Panc1 (cell line): Measurements from ENCODE around the gene TMEM81. TPM values are rescaled to one million over a fixed set of nuclear protein-coding genes. Genes with fewer than 3 reads are reported as not detected.

Source experiments
- ATAC-seq: fragments of 200-7000 bp; cut with Tn5 transposase; 2 replicates; pipeline ENCODE4 v1.9.1; 2020; ENCODE audit warnings: mild to moderate bottlenecking, moderate library complexity
- BruUV-seq: library from RNA; stranded (reverse); fragments of 400-500 nt; replicated peaks from 2 replicates; lab custom pipeline; 2021; lab: Mats Ljungman, UMichigan
- CTCF ChIA-PET: fragments of 300-600 bp; sonication (Branson Sonifier 250); formaldehyde crosslinking; loops from one replicate; lab custom pipeline; 2022; ENCODE audit warnings: antibody characterized with exemption; lab: Charles Lee
- POLR2A ChIA-PET: fragments of 300-600 bp; sonication (Branson Sonifier 250); formaldehyde crosslinking; loops from one replicate; lab custom pipeline; 2022; ENCODE audit warnings: antibody characterized with exemption; lab: Charles Lee
- DNase-seq: peaks from one replicate; pipeline ENCODE4 v3.0.0-alpha.2; 2010; ENCODE audit warnings: low read depth, low spot score
- H3K27ac ChIP-seq: 2 replicates; pipeline ENCODE4 v1.5.1; 2011; ENCODE audit warnings: mild to moderate bottlenecking, low read length, inconsistent platforms
- H3K27me3 ChIP-seq: fragments of 200-500 bp; sonication (Bioruptor generic); 2 replicates; pipeline ENCODE4 v1.6.0; 2014; ENCODE audit warnings: low read length, inconsistent platforms; ENCODE audit not compliant: control insufficient read depth, insufficient read depth
- H3K36me3 ChIP-seq: fragments of 200-500 bp; sonication (Bioruptor generic); 2 replicates; pipeline ENCODE4 v1.5.1; 2014; ENCODE audit warnings: inconsistent platforms, mild to moderate bottlenecking, low read length, moderate library complexity; ENCODE audit not compliant: control insufficient read depth, insufficient read depth
- H3K4me1 ChIP-seq: 2 replicates; pipeline ENCODE4 v1.5.1; 2011; ENCODE audit warnings: inconsistent platforms, mild to moderate bottlenecking, low read length, moderate library complexity; ENCODE audit not compliant: control insufficient read depth, insufficient read depth
- H3K4me3 ChIP-seq, 2 experiments: 2 replicates each; pipeline ENCODE4 v1.5.1; 2011 to 2012; ENCODE audit warnings: low read depth in 2 of 2, low read length in 2 of 2, mild to moderate bottlenecking in 2 of 2, inconsistent platforms in 1 of 2, moderate library complexity in 1 of 2
- H3K9me3 ChIP-seq: fragments of 200-500 bp; sonication (Bioruptor generic); 2 replicates; pipeline ENCODE4 v1.5.1; 2014; ENCODE audit warnings: low read depth, mild to moderate bottlenecking, inconsistent platforms, low read length, moderate library complexity; ENCODE audit not compliant: control insufficient read depth, insufficient read depth
- CTCF ChIP-seq: fragments of 450-650 bp; IDR thresholded peaks from 2 replicates; pipeline ENCODE4 v1.5.1; 2017; ENCODE audit warnings: mild to moderate bottlenecking
- POLR2AphosphoS5 ChIP-seq: IDR thresholded peaks from 2 replicates; pipeline ENCODE4 v1.6.1; 2012; ENCODE audit warnings: mild to moderate bottlenecking, low read depth, low read length, moderate library complexity
- REST ChIP-seq, 2 experiments: IDR thresholded peaks; 2 replicates each; pipeline ENCODE4 v1.6.1; 2011 to 2012; ENCODE audit warnings: low read depth in 2 of 2, control low read depth in 1 of 2, low read length in 1 of 2, mild to moderate bottlenecking in 1 of 2, moderate library complexity in 1 of 2; ENCODE audit not compliant: insufficient read depth in 1 of 2
- SIN3A ChIP-seq: IDR thresholded peaks from 2 replicates; pipeline ENCODE4 v1.6.1; 2012; ENCODE audit warnings: low read depth, mild to moderate bottlenecking, low read length, moderate library complexity, borderline replicate concordance; ENCODE audit not compliant: insufficient read depth
- TCF7L2 ChIP-seq: IDR thresholded peaks from 2 replicates; pipeline ENCODE4 v1.6.1; 2011; ENCODE audit warnings: mild to moderate bottlenecking, low read depth, low read length, inconsistent platforms
- in situ Hi-C: cut with HindIII; loops from 2 replicates; pipeline ENCODE4 v1.10.0; 2016; ENCODE audit warnings: low sequenced_read_pairs, low pct_unique_long_range_greater_than_20kb
- intact Hi-C: fragments of 100-400 bp; cut with micrococcal nuclease; formaldehyde crosslinking; loops from one replicate; pipeline ENCODE4 v1.10.0; 2022; ENCODE audit not compliant: unreplicated experiment
- total RNA-seq: library from RNA; stranded (reverse); gene quantifications from one replicate; pipeline ENCODE4 v1.2.1, GENCODE V29; 2021; ENCODE audit not compliant: unreplicated experiment

The TMEM81 gene
- total RNA-seq, 1 experiment from 2014 or later, result 4.0 TPM

- intact Hi-C loops (no loop called here), in situ Hi-C loops (no loop called here)
- ATAC-seq, result no peak
- no peak overlapping the region for H3K27ac ChIP-seq
- DNase-seq, result no peak
- POLR2A ChIA-PET, result no interaction called here
- no peaks in the 10 kb centered on the region for H3K4me1 ChIP-seq
- no peak overlapping the region for H3K4me3 ChIP-seq
- no peaks in the 10 kb centered on the region for H3K27me3 ChIP-seq
- peaks cover 30% of the 10 kb centered on the region for H3K36me3 ChIP-seq
- BruUV-seq, result no TSS peak
- CTCF ChIA-PET, result interaction anchor here (1.3 kb wide), 1 partner anchor 34 kb away, joined by 3 read pairs; no protein-coding TSS in a partner anchor
- no peak for TF ChIP-seq SIN3A
- TF ChIP-seq REST (IDR thresholded peaks at IDR 0.05; ENCODE audit: insufficient read depth in 1 of 2, low read depth in 2 of 2, low read length in 1 of 2), result no peak
- TF ChIP-seq TCF7L2, result no peak
- TF ChIP-seq POLR2AphosphoS5, result no peak
- no peak for TF ChIP-seq CTCF
- H3K9me3 ChIP-seq, result no peaks in the 10 kb centered on the region
Observed at GRCh38 chr1:205095422-205095821, 11.2 kb upstream of the TMEM81 start.

GRCh38 chr1:205091043-205091740 is 6.9 kb upstream of the TMEM81 start:
- Histone ChIP-seq H3K36me3 (peaks cover 5% of the 10 kb centered on the region; the same call in 1 of the 2 replicates), H3K27ac (no peak overlapping the region), H3K4me3 (no peak overlapping the region), H3K9me3 (no peaks in the 10 kb centered on the region), H3K27me3 (no peaks in the 10 kb centered on the region), H3K4me1 (no peaks in the 10 kb centered on the region)
- BruUV-seq, result no TSS peak
- no peak for TF ChIP-seq POLR2AphosphoS5
- TF ChIP-seq SIN3A, result no peak
- TF ChIP-seq REST (IDR thresholded peaks at IDR 0.05; ENCODE audit: insufficient read depth in 1 of 2, low read depth in 2 of 2, low read length in 1 of 2), result no peak
- TF ChIP-seq CTCF, result no peak
- no peak for TF ChIP-seq TCF7L2
- intact Hi-C loops, result no loop called here
- ChIA-PET CTCF (no interaction called here), POLR2A (no interaction called here)
- in situ Hi-C loops, result no loop called here
- no peak for DNase-seq
- no peak for ATAC-seq
